NCI-H460 (cell line): Measurements from ENCODE around the gene SNAP23. TPM values are rescaled to one million over a fixed set of nuclear protein-coding genes. Genes with fewer than 3 reads are reported as not detected.
A peak's percentile ranks its signal among the peaks of the same experiment; 100 is the strongest.
"Not testable (repeated sequence)": the region's sequence is repeated elsewhere in the genome, so short reads cannot be mapped to it uniquely, and the experiment has no call there.

ENCODE experiments used
- DNase-seq: peaks from one replicate; pipeline ENCODE4 v3.0.0-alpha.2; 2016; ENCODE audit warnings: low read depth; ENCODE audit errors: extremely low read depth
- total RNA-seq: library from RNA; depleted of rRNA; stranded (reverse); fragments of >200 nt; shearing (Covaris generic); gene quantifications from 2 replicates; pipeline ENCODE4 v1.2.3, GENCODE V29; 2014; rRNA removed

SNAP23 gene
- total RNA-seq, 1 experiment from 2014 or later, result 31.6 TPM

GRCh38 chr15:42556550-42557207 lies 61.2 kb downstream of the SNAP23 start:
- not testable (repeated sequence) for DNase-seq

- no peak for DNase-seq
Measured at GRCh38 chr15:42558739-42559138, 63.3 kb downstream of the SNAP23 start.

- DNase-seq, result peak; percentile 96
Measured at GRCh38 chr15:42575188-42576039, 80.0 kb downstream of the SNAP23 start, which contains the start of gene STARD9. Gene STARD9 (plus strand): TSS chr15:42575606. CDS start chr15:42575716, 110 bp downstream.

GRCh38 chr15:42576040-42576594 lies 80.7 kb downstream of the SNAP23 start:
- DNase-seq, result no peak

- no peak for DNase-seq
Measured at GRCh38 chr15:42576776-42577175, 81.3 kb downstream of the SNAP23 start.

- DNase-seq, result no peak
Measured at GRCh38 chr15:42577514-42578031, 82.1 kb downstream of the SNAP23 start.

GRCh38 chr15:42578984-42579537 lies 83.6 kb downstream of the SNAP23 start:
- no peak for DNase-seq

- DNase-seq, result peak; percentile 60
Measured at GRCh38 chr15:42581272-42581730, 85.9 kb downstream of the SNAP23 start.

Other genes starting within 250 kb of the SNAP23 start
- gene GANC, start 222.4 kb upstream of the SNAP23 start, total RNA-seq, result 9.2 and 12.6 TPM in 2 replicates
- 67.1 and 73.4 TPM in 2 replicates for gene TMEM87A, start 222.2 kb upstream of the SNAP23 start, total RNA-seq
- 0.43 and 1.6 TPM in 2 replicates for gene CAPN3, start 136.1 kb upstream of the SNAP23 start, total RNA-seq
- gene ZNF106, start 4.5 kb upstream of the SNAP23 start, total RNA-seq, result 24.7 and 28.2 TPM in 2 replicates
- 19.8 TPM in 2 replicates for gene LRRC57, start 53.2 kb downstream of the SNAP23 start, total RNA-seq
- gene HAUS2, start 53.2 kb downstream of the SNAP23 start, total RNA-seq, result 39.3 and 41.3 TPM in 2 replicates
- gene STARD9, start 80.0 kb downstream of the SNAP23 start, total RNA-seq, result 1.9 and 2.1 TPM in 2 replicates
- 10.6 and 11.1 TPM in 2 replicates for gene CDAN1, start 241.5 kb downstream of the SNAP23 start, total RNA-seq